GM13976 (cell line): ENCODE measurements around the gene NEUROG2.

Source experiments
- DNase-seq: peaks from one replicate; pipeline ENCODE4 v3.0.0; 2012; ENCODE audit warnings: low spot score
- in situ Hi-C: fragments of 300-500 bp; cut with MboI; formaldehyde crosslinking; loops from one replicate; pipeline ENCODE4 v1.12.0; 2022; ENCODE audit warnings: low sequenced_read_pairs, mixed read lengths, inconsistent platforms; ENCODE audit not compliant: unreplicated experiment
- TF ChIP-seq, protein P1 (sequence below): IDR thresholded peaks from 2 replicates; pipeline ENCODE4 v1.5.1; 2012; ENCODE audit warnings: borderline replicate concordance, mild to moderate bottlenecking; ENCODE audit not compliant: insufficient read depth; ENCODE audit errors: extremely low read depth, missing control alignments, control extremely low read depth

Gene NEUROG2

DNA sequence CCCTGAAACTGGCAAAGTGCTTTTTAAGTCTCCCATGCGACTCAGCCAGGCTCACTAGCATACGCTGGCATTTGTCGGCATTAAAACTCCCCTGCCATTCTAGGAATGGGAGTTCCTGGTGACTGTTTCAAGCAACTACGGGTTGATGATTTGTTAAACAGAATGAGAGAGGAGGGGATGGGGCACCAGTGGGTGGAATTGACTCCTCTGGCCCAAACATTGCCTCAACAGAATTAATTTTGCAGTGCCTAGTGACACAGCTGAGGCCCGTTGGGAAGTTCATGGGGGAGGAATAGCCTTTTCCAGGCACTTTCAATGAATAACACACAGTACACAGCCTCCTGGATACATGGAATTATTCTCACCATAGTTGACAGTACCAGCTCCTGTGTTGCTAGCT, 30.1 kb downstream of the NEUROG2 start:
- no peak for DNase-seq
- TF ChIP-seq, protein P1, sequence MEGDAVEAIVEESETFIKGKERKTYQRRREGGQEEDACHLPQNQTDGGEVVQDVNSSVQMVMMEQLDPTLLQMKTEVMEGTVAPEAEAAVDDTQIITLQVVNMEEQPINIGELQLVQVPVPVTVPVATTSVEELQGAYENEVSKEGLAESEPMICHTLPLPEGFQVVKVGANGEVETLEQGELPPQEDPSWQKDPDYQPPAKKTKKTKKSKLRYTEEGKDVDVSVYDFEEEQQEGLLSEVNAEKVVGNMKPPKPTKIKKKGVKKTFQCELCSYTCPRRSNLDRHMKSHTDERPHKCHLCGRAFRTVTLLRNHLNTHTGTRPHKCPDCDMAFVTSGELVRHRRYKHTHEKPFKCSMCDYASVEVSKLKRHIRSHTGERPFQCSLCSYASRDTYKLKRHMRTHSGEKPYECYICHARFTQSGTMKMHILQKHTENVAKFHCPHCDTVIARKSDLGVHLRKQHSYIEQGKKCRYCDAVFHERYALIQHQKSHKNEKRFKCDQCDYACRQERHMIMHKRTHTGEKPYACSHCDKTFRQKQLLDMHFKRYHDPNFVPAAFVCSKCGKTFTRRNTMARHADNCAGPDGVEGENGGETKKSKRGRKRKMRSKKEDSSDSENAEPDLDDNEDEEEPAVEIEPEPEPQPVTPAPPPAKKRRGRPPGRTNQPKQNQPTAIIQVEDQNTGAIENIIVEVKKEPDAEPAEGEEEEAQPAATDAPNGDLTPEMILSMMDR = no peak
- in situ Hi-C loops = no loop called here

- TF ChIP-seq, protein P1 = no peak
- in situ Hi-C loops = no loop called here
- no peak for DNase-seq
Measured at GRCh38 chr4:112473985-112474384, 42.0 kb downstream of the NEUROG2 start.

- in situ Hi-C loops = no loop called here
- TF ChIP-seq, protein P1 = no peak
- DNase-seq = no peak
Measured at GRCh38 chr4:112472318-112472717, 43.7 kb downstream of the NEUROG2 start.
